Osteoblast (primary cell): ENCODE results near the gene TCIRG1. TPM values are rescaled to one million over a fixed set of nuclear protein-coding genes. Genes with fewer than 3 reads are reported as not detected.

Source experiments
- DNase-seq: peaks from one replicate; pipeline ENCODE4 v3.0.0; 2011; ENCODE audit warnings: low spot score, mixed read lengths; ENCODE audit not compliant: insufficient read length; ENCODE audit errors: missing footprints
- H2AFZ ChIP-seq: 2 replicates; pipeline ENCODE4 v1.6.0; 2011; ENCODE audit warnings: mild to moderate bottlenecking, low read length
- H3K27ac ChIP-seq: 2 replicates; pipeline ENCODE4 v1.5.1; 2011; ENCODE audit warnings: mild to moderate bottlenecking, low read depth, low read length, moderate library complexity
- H3K27me3 ChIP-seq: 2 replicates; pipeline ENCODE4 v1.6.0; 2012; ENCODE audit warnings: mild to moderate bottlenecking, control low read depth, inconsistent platforms, low read length, moderate library complexity; ENCODE audit not compliant: insufficient read depth
- H3K36me3 ChIP-seq: 2 replicates; pipeline ENCODE4 v1.5.1; 2011; ENCODE audit warnings: mild to moderate bottlenecking, low read length, control low read depth, moderate library complexity; ENCODE audit not compliant: insufficient read depth
- H3K4me1 ChIP-seq: 2 replicates; pipeline ENCODE4 v1.5.1; 2011; ENCODE audit warnings: mild to moderate bottlenecking, low read length, control low read depth, moderate library complexity; ENCODE audit not compliant: insufficient read depth
- H3K4me2 ChIP-seq: 2 replicates; pipeline ENCODE4 v1.6.0; 2011; ENCODE audit warnings: mild to moderate bottlenecking, low read length; ENCODE audit not compliant: insufficient read depth
- H3K4me3 ChIP-seq: fragments of 200-600 bp; sonication (generic); 3 replicates; pipeline ENCODE4 v1.5.1; 2012; ENCODE audit warnings: mild to moderate bottlenecking, low read length, inconsistent platforms; ENCODE audit not compliant: insufficient read depth
- H3K79me2 ChIP-seq: 2 replicates; pipeline ENCODE4 v1.6.0; 2012; ENCODE audit warnings: mild to moderate bottlenecking, low read length, control low read depth, inconsistent platforms; ENCODE audit not compliant: insufficient read depth
- H3K9me3 ChIP-seq: 2 replicates; pipeline ENCODE4 v1.5.1; 2011; ENCODE audit warnings: low read depth, low read length, control low read depth
- H4K20me1 ChIP-seq: 2 replicates; pipeline ENCODE4 v1.6.0; 2012; ENCODE audit warnings: mild to moderate bottlenecking, low read length, control low read depth; ENCODE audit not compliant: insufficient read depth
- CTCF ChIP-seq: IDR thresholded peaks from 2 replicates; pipeline ENCODE4 v1.5.1; 2011; ENCODE audit warnings: mild to moderate bottlenecking, low read depth, low read length, moderate library complexity; ENCODE audit errors: extremely low read depth
- total RNA-seq: library from RNA; depleted of rRNA; stranded (reverse); fragments of >200 nt; gene quantifications from 2 replicates; pipeline ENCODE4 v1.2.3, GENCODE V29; 2012

TCIRG1 gene
- total RNA-seq, 1 donor = 85.4 TPM

GRCh38 chr11:68044145-68044813, 5.5 kb downstream of the TCIRG1 start:
- H3K36me3 ChIP-seq = peaks cover 32% of the 10 kb centered on the region
- peaks cover 15% of the 10 kb centered on the region for H3K4me1 ChIP-seq
- DNase-seq = peak; percentile 88
- H3K4me3 ChIP-seq = no peak overlapping the region
- no peak overlapping the region for H2AFZ ChIP-seq
- H3K27ac ChIP-seq = no peak overlapping the region
- H3K79me2 ChIP-seq = peaks cover 26% of the 10 kb centered on the region
- H3K9me3 ChIP-seq = no peaks in the 10 kb centered on the region
- TF ChIP-seq CTCF = no peak
- H3K27me3 ChIP-seq = no peaks in the 10 kb centered on the region
- no peaks in the 10 kb centered on the region for H4K20me1 ChIP-seq
- no peak overlapping the region for H3K4me2 ChIP-seq

GRCh38 chr11:68044898-68045351, 6.1 kb downstream of the TCIRG1 start:
- peaks cover 12% of the 10 kb centered on the region for H3K4me1 ChIP-seq
- no peaks in the 10 kb centered on the region for H3K9me3 ChIP-seq
- H3K27me3 ChIP-seq = no peaks in the 10 kb centered on the region
- DNase-seq = peak; percentile 61
- no peak overlapping the region for H3K27ac ChIP-seq
- TF ChIP-seq CTCF = no peak
- H4K20me1 ChIP-seq = no peaks in the 10 kb centered on the region
- no peak overlapping the region for H3K4me2 ChIP-seq
- H2AFZ ChIP-seq = no peak overlapping the region
- peaks cover 20% of the 10 kb centered on the region for H3K79me2 ChIP-seq
- H3K36me3 ChIP-seq = peaks cover 37% of the 10 kb centered on the region
- H3K4me3 ChIP-seq = no peak overlapping the region

- Histone ChIP-seq H2AFZ (no peak overlapping the region), H3K36me3 (peaks cover 55% of the 10 kb centered on the region), H3K4me1 (no peaks in the 10 kb centered on the region), H4K20me1 (no peaks in the 10 kb centered on the region), H3K4me3 (no peak overlapping the region), H3K27ac (no peak overlapping the region), H3K27me3 (no peaks in the 10 kb centered on the region), H3K79me2 (no peaks in the 10 kb centered on the region), H3K9me3 (no peaks in the 10 kb centered on the region), H3K4me2 (no peak overlapping the region)
- peak; percentile 75 for DNase-seq
- TF ChIP-seq CTCF = no peak
These were observed 8.8 kb downstream of the TCIRG1 start for GRCh38 chr11:68047437-68048290.
